BJ (cell line): Measurements from ENCODE around the gene COL4A3. TPM values are rescaled to one million over a fixed set of nuclear protein-coding genes. Genes with fewer than 3 reads are reported as not detected.

ENCODE experiments used
- CTCF ChIA-PET: fragments of 350-600 bp; formaldehyde crosslinking; extraction: SDS; loops from one replicate; lab custom pipeline; 2021; ENCODE audit warnings: antibody characterized with exemption, inconsistent platforms; lab: Yijun Ruan, JAX
- POLR2A ChIA-PET: fragments of 300-600 bp; sonication (Branson Sonifier 250); formaldehyde crosslinking; extraction: SDS; loops from one replicate; lab custom pipeline; 2021; ENCODE audit warnings: antibody characterized with exemption; lab: Charles Lee
- DNase-seq: peaks from one replicate; pipeline ENCODE4 v3.0.0-alpha.2; 2011; ENCODE audit warnings: low read depth
- H3K27me3 ChIP-seq: 2 replicates; pipeline ENCODE4 v1.6.0; 2011; ENCODE audit warnings: low read length; ENCODE audit not compliant: control insufficient read depth, insufficient read depth
- H3K36me3 ChIP-seq: 2 replicates; pipeline ENCODE4 v1.5.1; 2011; ENCODE audit warnings: low read length; ENCODE audit not compliant: control insufficient read depth, insufficient read depth
- H3K4me3 ChIP-seq: 2 replicates; pipeline ENCODE4 v1.5.1; 2011; ENCODE audit warnings: low read depth, mild to moderate bottlenecking, control low read depth, low read length
- polyA plus RNA-seq: library from polyadenylated mRNA; depleted of rRNA; stranded (reverse); fragments of >200 nt; gene quantifications from 2 replicates; pipeline ENCODE4 v1.2.3, GENCODE V29; 2011
- TF ChIP-seq, protein P1 (sequence below): IDR thresholded peaks from 2 replicates; pipeline ENCODE4 v1.5.1; 2011; ENCODE audit warnings: low read depth, mild to moderate bottlenecking, control low read depth, inconsistent platforms, low read length, moderate library complexity; ENCODE audit not compliant: insufficient read depth

The COL4A3 gene
- polyA plus RNA-seq, 1 experiment: 0.29 TPM

DNA sequence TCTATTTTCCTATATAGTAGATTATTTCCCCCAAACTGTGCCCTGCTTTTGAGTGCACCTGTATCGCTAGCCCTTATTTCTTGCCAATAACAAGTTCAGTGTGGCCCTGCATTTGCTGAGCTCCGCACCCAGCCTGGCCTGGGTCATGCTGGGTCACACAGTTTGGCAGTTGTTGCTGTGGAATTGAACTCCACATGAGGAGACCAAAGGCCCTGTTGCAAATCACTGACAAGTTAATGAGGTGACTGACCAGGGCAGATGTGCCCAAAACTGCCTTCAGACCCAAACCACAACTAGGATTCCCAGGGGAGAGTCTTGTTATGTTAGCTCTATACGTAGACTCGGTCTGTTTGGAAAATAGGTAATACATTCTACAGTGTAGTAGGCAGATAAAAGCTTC is 31.4 kb upstream of the COL4A3 start:
- POLR2A ChIA-PET: no interaction called here
- Histone ChIP-seq H3K4me3 (no peak overlapping the region), H3K36me3 (no peaks in the 10 kb centered on the region), H3K27me3 (no peaks in the 10 kb centered on the region; the same call in 1 of the 2 replicates)
- TF ChIP-seq, protein P1, sequence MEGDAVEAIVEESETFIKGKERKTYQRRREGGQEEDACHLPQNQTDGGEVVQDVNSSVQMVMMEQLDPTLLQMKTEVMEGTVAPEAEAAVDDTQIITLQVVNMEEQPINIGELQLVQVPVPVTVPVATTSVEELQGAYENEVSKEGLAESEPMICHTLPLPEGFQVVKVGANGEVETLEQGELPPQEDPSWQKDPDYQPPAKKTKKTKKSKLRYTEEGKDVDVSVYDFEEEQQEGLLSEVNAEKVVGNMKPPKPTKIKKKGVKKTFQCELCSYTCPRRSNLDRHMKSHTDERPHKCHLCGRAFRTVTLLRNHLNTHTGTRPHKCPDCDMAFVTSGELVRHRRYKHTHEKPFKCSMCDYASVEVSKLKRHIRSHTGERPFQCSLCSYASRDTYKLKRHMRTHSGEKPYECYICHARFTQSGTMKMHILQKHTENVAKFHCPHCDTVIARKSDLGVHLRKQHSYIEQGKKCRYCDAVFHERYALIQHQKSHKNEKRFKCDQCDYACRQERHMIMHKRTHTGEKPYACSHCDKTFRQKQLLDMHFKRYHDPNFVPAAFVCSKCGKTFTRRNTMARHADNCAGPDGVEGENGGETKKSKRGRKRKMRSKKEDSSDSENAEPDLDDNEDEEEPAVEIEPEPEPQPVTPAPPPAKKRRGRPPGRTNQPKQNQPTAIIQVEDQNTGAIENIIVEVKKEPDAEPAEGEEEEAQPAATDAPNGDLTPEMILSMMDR: no peak
- DNase-seq: no peak
- CTCF ChIA-PET: interaction anchor here (7.1 kb wide), 1 partner anchor 106 kb away, joined by 88 read pairs; no protein-coding TSS in a partner anchor

DNA sequence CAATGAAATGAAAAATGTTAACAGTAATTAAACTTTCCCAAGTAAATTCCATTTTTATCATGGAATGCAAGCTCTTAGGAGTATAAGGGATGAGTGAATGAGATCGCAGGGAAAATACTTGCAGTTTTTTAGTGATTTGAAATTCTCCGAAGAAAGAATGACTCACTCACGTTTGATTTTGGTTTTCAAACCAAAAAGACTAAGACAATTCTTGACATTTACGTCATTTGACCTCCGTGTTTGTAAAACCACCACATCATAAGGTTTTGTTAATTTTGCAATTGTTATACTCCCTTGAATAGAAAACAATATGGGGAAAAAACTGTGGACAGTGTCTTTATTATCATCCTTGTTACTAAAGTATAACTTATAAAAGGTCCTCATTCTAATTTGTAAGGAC is 29.8 kb upstream of the COL4A3 start:
- no peaks in the 10 kb centered on the region; the same call in 1 of the 2 replicates for H3K27me3 ChIP-seq
- ChIA-PET CTCF (interaction anchor here (0.7 to 7.1 kb wide), 3 partner anchors 10 to 631 kb away, joined by 3 to 88 read pairs (median 3); no protein-coding TSS in a partner anchor), POLR2A (no interaction called here)
- no peak overlapping the region for H3K4me3 ChIP-seq
- TF ChIP-seq, protein P1: no peak
- no peaks in the 10 kb centered on the region for H3K36me3 ChIP-seq
- no peak for DNase-seq

- DNase-seq: no peak
- CTCF ChIA-PET: no interaction called here
- H3K4me3 ChIP-seq: no peak overlapping the region
- H3K36me3 ChIP-seq: no peaks in the 10 kb centered on the region
- TF ChIP-seq, protein P1: no peak
- H3K27me3 ChIP-seq: no peaks in the 10 kb centered on the region; the same call in 1 of the 2 replicates
- POLR2A ChIA-PET: no interaction called here
Observed at GRCh38 chr2:227141301-227141700, 23.1 kb upstream of the COL4A3 start.

DNA sequence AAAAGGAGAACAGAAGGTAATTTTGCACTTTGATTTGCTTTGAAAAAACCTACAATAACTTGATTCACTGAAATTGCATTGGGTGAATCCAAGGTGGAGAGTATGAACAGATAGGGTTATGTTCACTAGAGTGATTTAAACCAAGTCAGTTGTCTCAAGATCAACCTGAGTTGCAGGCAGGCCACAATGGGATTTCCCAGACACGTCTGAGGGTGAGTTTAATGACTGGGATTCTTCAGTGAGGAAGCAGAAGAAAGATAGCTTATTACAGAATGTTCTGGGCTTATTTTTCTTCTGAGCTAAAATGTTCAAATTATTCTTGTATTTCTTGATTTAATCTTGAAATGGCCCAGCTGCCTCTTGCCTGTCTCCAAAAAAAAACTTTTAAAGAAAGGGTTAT is 20.5 kb upstream of the COL4A3 start:
- ChIA-PET POLR2A (no interaction called here), CTCF (no interaction called here)
- TF ChIP-seq, protein P1: no peak
- H3K27me3 ChIP-seq: no peaks in the 10 kb centered on the region
- H3K36me3 ChIP-seq: no peaks in the 10 kb centered on the region
- DNase-seq: no peak
- no peak overlapping the region for H3K4me3 ChIP-seq

DNA sequence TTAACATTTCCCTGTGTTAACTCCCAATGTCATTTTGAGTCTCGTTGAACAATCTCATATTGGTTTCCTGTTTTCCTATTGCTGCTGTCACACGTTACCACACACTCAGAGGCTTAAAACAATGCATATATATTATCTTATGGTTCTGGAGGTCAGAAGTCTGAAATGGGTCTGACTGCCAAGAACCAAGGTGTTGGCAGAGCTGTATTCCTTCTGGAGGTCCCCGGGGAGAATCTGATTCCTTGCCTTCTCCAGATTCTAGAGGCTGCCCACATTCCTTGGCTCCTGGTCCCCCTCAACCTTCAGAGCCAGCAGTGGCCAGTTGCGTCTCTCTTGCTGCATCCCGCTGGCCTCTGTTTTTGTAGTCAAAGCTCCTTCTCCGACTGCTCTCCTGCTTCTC is 18.0 kb upstream of the COL4A3 start:
- ChIA-PET POLR2A (no interaction called here), CTCF (no interaction called here)
- Histone ChIP-seq H3K27me3 (no peaks in the 10 kb centered on the region), H3K4me3 (no peak overlapping the region), H3K36me3 (no peaks in the 10 kb centered on the region)
- TF ChIP-seq, protein P1: no peak
- no peak for DNase-seq
